Activated T-cell treated with anti-CD3 and anti-CD28 coated beads for 4 hours (primary cell): ENCODE data around the gene MTA2.
"Not testable (repeated sequence)": the region's sequence is repeated elsewhere in the genome, so short reads cannot be mapped to it uniquely, and the experiment has no call there.

Experiments used
- DNase-seq: peaks from one replicate; pipeline ENCODE4 v3.0.0-alpha.2; 2020

MTA2 gene

GRCh38 chr11:62565100-62565802, 36.4 kb downstream of the MTA2 start:
- no peak for DNase-seq

- DNase-seq = not testable (repeated sequence)
Measured at GRCh38 chr11:62561677-62562230, 39.9 kb downstream of the MTA2 start.

- DNase-seq = peak; percentile 79
Measured at GRCh38 chr11:62560566-62561103, 41.0 kb downstream of the MTA2 start.

GRCh38 chr11:62559626-62560025, 42.0 kb downstream of the MTA2 start:
- DNase-seq = not testable (repeated sequence)

GRCh38 chr11:62559204-62559603, 42.5 kb downstream of the MTA2 start:
- no peak for DNase-seq

GRCh38 chr11:62558669-62559068, 43.0 kb downstream of the MTA2 start:
- DNase-seq = no peak

GRCh38 chr11:62556875-62557631, 44.6 kb downstream of the MTA2 start:
- no peak for DNase-seq

- DNase-seq = peak; percentile 57
Measured at GRCh38 chr11:62556108-62556874, 45.4 kb downstream of the MTA2 start.

GRCh38 chr11:62555464-62556107, 46.1 kb downstream of the MTA2 start:
- DNase-seq = peak; percentile 23

GRCh38 chr11:62554387-62555167, 47.1 kb downstream of the MTA2 start:
- no peak for DNase-seq

- no peak for DNase-seq
Measured at GRCh38 chr11:62553839-62554361, 47.8 kb downstream of the MTA2 start.

- DNase-seq = peak; percentile 31
Measured at GRCh38 chr11:62553080-62553838, 48.4 kb downstream of the MTA2 start.

GRCh38 chr11:62552485-62553079, 49.1 kb downstream of the MTA2 start:
- no peak for DNase-seq

GRCh38 chr11:62550478-62550877, 51.2 kb downstream of the MTA2 start:
- not testable (repeated sequence) for DNase-seq

- no peak for DNase-seq
Measured at GRCh38 chr11:62548545-62549335, 52.9 kb downstream of the MTA2 start.

- no peak for DNase-seq
Measured at GRCh38 chr11:62547691-62548281, 53.9 kb downstream of the MTA2 start.

- no peak for DNase-seq
Measured at GRCh38 chr11:62546929-62547625, 54.6 kb downstream of the MTA2 start.

- DNase-seq = no peak
Measured at GRCh38 chr11:62546244-62546928, 55.3 kb downstream of the MTA2 start, which contains the start of gene AHNAK. TSS of gene AHNAK (minus strand) at chr11:62546806. CDS start at chr11:62536098, 10,708 bp downstream.
